Measurements from ENCODE around the gene SLC24A4. TPM values are rescaled to one million over a fixed set of nuclear protein-coding genes. Genes with fewer than 3 reads are reported as not detected.

Gene SLC24A4
- total RNA-seq, 1 donor from 2014 or later, result 1.6 TPM

DNA sequence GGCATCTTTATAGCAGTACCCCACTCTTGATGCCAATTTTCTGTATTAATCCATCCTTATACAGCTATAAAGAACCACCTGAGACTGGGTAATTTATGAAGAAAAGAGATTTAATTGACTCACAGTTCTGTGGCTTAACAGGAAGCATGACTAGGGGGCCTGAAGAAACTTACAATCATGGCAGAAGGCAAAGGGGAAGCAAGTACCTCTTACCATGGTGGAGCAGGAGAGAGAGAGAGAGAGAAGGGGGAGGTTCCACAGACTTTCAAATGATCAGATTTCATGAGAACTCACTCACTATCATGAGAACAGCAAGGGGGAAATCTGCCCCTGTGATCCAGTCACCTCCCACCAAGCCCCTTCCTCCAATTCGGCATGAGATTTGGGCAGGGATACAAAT is 84.4 kb downstream of the SLC24A4 start:
- Histone ChIP-seq H3K9ac (ENCODE audit: low read depth in 1 of 3, low read length in 3 of 3) (no peak overlapping the region), H3K36me3 (ENCODE audit: control insufficient read depth in 3 of 3, insufficient read depth in 3 of 3, low read length in 3 of 3) (no peaks in the 10 kb centered on the region), H3K4me3 (ENCODE audit: low read length in 3 of 3) (no peak overlapping the region), H3K4me1 (ENCODE audit: control insufficient read depth in 3 of 3, insufficient read depth in 3 of 3, low read length in 3 of 3) (peaks cover 0 to 9% (median 6%) of the 10 kb centered on the region in 3 donors), H3K9me3 (ENCODE audit: control insufficient read depth in 3 of 3, low read length in 3 of 3) (no peaks in the 10 kb centered on the region), H3K27ac (ENCODE audit: low read depth, low read length) (no peak overlapping the region), H3K27me3 (ENCODE audit: control insufficient read depth in 3 of 3, insufficient read depth in 3 of 3, low read length in 3 of 3) (peaks cover 0 to 7% (median 0%) of the 10 kb centered on the region in 3 donors)

DNA sequence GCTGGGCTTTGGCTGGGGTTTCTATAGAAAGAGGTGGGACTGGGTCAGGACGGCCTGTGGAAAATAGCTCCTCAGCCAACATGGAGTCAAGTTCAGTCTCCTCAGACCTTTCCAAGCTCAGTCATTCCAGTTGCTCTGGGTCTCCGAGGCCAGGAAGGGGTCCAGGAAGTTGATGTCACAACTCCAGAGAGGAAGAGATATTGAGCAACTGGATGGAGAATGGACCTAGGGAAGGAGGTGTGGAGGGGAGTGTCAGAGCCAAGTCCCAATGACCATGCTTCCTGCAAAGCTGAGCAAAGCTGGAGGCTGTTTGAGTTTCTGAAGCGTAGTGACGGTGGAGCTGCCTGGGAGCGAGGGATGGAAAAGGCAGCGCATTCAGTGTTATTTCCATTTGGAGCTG is 86.1 kb downstream of the SLC24A4 start:
- Histone ChIP-seq H3K4me3 (ENCODE audit: low read length in 3 of 3) (peak overlapping the region in 1 of 3 donors; percentile 13), H3K9me3 (ENCODE audit: control insufficient read depth in 3 of 3, low read length in 3 of 3) (no peaks in the 10 kb centered on the region), H3K27ac (ENCODE audit: low read depth, low read length) (peak overlapping the region; percentile 19), H3K27me3 (ENCODE audit: control insufficient read depth in 3 of 3, insufficient read depth in 3 of 3, low read length in 3 of 3) (peaks cover 0 to 12% (median 0%) of the 10 kb centered on the region in 3 donors), H3K9ac (ENCODE audit: low read depth in 1 of 3, low read length in 3 of 3) (no peak overlapping the region), H3K36me3 (ENCODE audit: control insufficient read depth in 3 of 3, insufficient read depth in 3 of 3, low read length in 3 of 3) (no peaks in the 10 kb centered on the region), H3K4me1 (ENCODE audit: control insufficient read depth in 3 of 3, insufficient read depth in 3 of 3, low read length in 3 of 3) (peaks cover 0 to 9% (median 6%) of the 10 kb centered on the region in 3 donors)

DNA sequence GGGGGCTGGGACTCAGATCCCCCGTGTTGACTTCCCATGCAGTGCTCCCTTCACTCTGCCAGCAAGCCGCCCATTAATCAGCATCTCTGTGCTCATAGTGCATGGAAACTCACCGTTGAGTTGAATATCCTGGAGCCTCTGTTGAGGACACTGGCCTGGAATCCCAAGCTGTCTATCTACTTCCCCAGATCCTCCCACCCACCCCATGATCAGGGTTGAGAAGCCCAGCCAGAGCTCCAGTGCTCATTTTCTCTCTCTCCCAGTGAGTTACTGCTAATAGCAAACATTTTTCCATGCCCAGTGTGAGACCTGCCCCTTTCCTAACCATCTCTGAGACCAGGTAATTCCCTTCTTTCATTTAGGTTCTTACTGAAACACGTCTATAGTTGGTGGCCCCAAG is 88.2 kb downstream of the SLC24A4 start:
- Histone ChIP-seq H3K9ac (ENCODE audit: low read depth in 1 of 3, low read length in 3 of 3) (no peak overlapping the region), H3K4me3 (ENCODE audit: low read length in 3 of 3) (no peak overlapping the region), H3K36me3 (ENCODE audit: control insufficient read depth in 3 of 3, insufficient read depth in 3 of 3, low read length in 3 of 3) (no peaks in the 10 kb centered on the region), H3K9me3 (ENCODE audit: control insufficient read depth in 3 of 3, low read length in 3 of 3) (no peaks in the 10 kb centered on the region), H3K4me1 (ENCODE audit: control insufficient read depth in 3 of 3, insufficient read depth in 3 of 3, low read length in 3 of 3) (peaks cover 3 to 12% (median 8%) of the 10 kb centered on the region in 3 donors), H3K27me3 (ENCODE audit: control insufficient read depth in 3 of 3, insufficient read depth in 3 of 3, low read length in 3 of 3) (peaks cover 0 to 12% (median 5%) of the 10 kb centered on the region in 3 donors), H3K27ac (ENCODE audit: low read depth, low read length) (no peak overlapping the region)

DNA sequence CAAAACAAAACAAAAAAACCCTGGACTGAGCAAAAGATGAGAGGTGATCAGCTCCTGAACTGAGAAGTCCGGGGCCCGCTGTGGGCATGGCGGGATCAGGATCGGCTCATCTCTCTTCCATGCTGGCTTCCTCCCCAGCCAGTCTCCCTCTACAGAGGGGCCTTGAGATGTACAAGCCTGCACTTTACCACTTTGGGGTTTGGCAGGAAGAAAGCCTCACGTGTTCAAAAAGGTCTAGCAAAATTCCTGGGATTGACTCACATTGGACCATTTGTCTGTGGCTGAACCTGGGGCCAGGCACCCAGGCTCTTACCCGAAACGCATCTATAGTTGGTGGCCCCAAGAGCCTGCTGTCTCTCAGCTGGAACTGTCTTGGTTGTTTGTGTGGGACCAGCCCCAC is 89.0 kb downstream of the SLC24A4 start:
- H3K27me3 ChIP-seq (ENCODE audit: control insufficient read depth in 3 of 3, insufficient read depth in 3 of 3, low read length in 3 of 3), result peaks cover 0 to 12% (median 5%) of the 10 kb centered on the region in 3 donors
- no peak overlapping the region for H3K27ac ChIP-seq (ENCODE audit: low read depth, low read length)
- no peaks in the 10 kb centered on the region for H3K36me3 ChIP-seq (ENCODE audit: control insufficient read depth in 3 of 3, insufficient read depth in 3 of 3, low read length in 3 of 3)
- H3K9ac ChIP-seq (ENCODE audit: low read depth in 1 of 3, low read length in 3 of 3), result no peak overlapping the region
- H3K4me3 ChIP-seq (ENCODE audit: low read length in 3 of 3), result no peak overlapping the region
- peaks cover 3 to 12% (median 8%) of the 10 kb centered on the region in 3 donors for H3K4me1 ChIP-seq (ENCODE audit: control insufficient read depth in 3 of 3, insufficient read depth in 3 of 3, low read length in 3 of 3)
- H3K9me3 ChIP-seq (ENCODE audit: control insufficient read depth in 3 of 3, low read length in 3 of 3), result no peaks in the 10 kb centered on the region

DNA sequence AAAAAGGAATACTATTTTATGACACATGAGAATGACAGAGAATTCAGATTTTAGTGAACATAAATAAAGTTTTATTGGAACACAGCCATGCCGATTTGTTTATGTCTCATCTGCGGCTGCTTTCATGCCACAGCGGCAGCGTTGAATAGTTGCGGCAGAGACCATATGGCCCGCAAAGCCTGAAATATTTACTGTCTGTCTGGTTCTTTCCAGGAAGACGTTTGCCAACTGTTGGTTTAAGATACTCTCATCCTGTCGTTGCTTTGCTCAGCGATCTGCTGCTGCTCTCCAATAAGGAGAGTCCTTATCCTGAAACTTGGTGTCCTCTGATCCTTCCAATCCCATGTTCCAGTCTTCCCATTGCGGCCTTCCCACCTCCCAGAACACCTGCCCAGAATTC is 89.9 kb downstream of the SLC24A4 start:
- H3K27ac ChIP-seq (ENCODE audit: low read depth, low read length), result no peak overlapping the region
- no peak overlapping the region for H3K4me3 ChIP-seq (ENCODE audit: low read length in 3 of 3)
- H3K36me3 ChIP-seq (ENCODE audit: control insufficient read depth in 3 of 3, insufficient read depth in 3 of 3, low read length in 3 of 3), result no peaks in the 10 kb centered on the region
- H3K9me3 ChIP-seq (ENCODE audit: control insufficient read depth in 3 of 3, low read length in 3 of 3), result no peaks in the 10 kb centered on the region
- no peak overlapping the region for H3K9ac ChIP-seq (ENCODE audit: low read depth in 1 of 3, low read length in 3 of 3)
- peaks cover 3 to 12% (median 8%) of the 10 kb centered on the region in 3 donors for H3K4me1 ChIP-seq (ENCODE audit: control insufficient read depth in 3 of 3, insufficient read depth in 3 of 3, low read length in 3 of 3)
- peaks cover 0 to 12% (median 5%) of the 10 kb centered on the region in 3 donors for H3K27me3 ChIP-seq (ENCODE audit: control insufficient read depth in 3 of 3, insufficient read depth in 3 of 3, low read length in 3 of 3)

DNA sequence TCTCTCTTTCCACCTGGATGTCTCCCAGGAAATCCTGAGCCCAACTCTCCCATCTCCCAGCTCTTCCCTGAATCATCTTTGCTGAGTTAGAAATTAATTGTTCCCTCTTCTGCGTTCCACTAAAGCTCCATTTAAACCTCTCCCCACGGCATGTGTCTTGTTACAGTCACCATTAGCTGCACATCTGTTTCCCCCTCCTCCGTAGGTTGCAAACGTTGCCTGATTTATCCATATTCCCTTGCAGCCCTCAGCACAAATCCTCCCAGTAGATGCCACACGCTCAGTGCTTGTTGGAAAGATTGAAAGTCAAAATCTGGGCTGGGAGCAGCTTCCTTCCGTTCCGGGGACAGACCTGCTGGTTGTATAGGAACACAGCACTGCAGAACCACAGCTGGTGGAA is 90.4 kb downstream of the SLC24A4 start:
- Histone ChIP-seq H3K27ac (ENCODE audit: low read depth, low read length) (no peak overlapping the region), H3K27me3 (ENCODE audit: control insufficient read depth in 3 of 3, insufficient read depth in 3 of 3, low read length in 3 of 3) (peaks cover 0 to 12% (median 5%) of the 10 kb centered on the region in 3 donors), H3K36me3 (ENCODE audit: control insufficient read depth in 3 of 3, insufficient read depth in 3 of 3, low read length in 3 of 3) (no peaks in the 10 kb centered on the region), H3K4me1 (ENCODE audit: control insufficient read depth in 3 of 3, insufficient read depth in 3 of 3, low read length in 3 of 3) (peaks cover 3 to 12% (median 6%) of the 10 kb centered on the region in 3 donors), H3K9ac (ENCODE audit: low read depth in 1 of 3, low read length in 3 of 3) (no peak overlapping the region), H3K4me3 (ENCODE audit: low read length in 3 of 3) (no peak overlapping the region), H3K9me3 (ENCODE audit: control insufficient read depth in 3 of 3, low read length in 3 of 3) (no peaks in the 10 kb centered on the region)

DNA sequence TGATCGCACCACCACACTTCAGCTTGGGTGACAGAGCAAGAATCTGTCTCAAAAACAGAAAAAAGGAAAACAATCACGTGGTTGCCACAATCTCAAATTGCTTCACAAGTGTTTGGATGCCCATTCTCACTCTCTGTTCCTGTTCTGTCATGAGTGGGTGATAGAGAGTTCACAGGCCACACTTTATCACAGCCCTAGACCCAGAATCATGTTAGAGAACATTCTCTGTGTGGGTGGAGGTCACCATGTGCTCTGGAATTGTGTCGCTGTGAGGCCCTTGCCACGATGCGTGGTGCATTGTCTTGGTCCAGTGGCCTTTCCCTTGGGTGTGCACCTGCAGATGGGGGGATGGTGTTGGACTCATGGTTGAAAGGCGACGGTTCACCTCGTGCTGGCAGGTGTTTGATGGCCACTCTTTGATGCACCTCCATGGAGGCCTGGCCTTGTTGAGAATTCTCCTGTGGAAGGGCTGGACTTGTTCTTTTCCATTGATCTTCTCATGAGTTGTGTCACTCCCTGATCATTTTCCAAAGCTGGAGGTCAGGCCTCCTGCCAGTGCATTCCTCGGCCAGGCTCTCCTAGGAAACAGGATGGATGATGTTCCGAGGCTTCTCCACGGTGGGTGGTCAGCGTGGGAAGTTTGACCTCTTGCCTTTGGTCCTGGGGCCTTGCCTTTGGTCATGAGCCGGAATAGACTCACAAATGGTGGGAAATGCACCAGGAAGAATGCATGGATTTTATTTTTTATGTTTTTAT is 91.9 kb downstream of the SLC24A4 start:
- H3K27me3 ChIP-seq (ENCODE audit: control insufficient read depth in 3 of 3, insufficient read depth in 3 of 3, low read length in 3 of 3), result peaks cover 0 to 12% (median 5%) of the 10 kb centered on the region in 3 donors
- H3K27ac ChIP-seq (ENCODE audit: low read depth, low read length), result no peak overlapping the region
- H3K9ac ChIP-seq (ENCODE audit: low read depth in 1 of 3, low read length in 3 of 3), result no peak overlapping the region
- H3K9me3 ChIP-seq (ENCODE audit: control insufficient read depth in 3 of 3, low read length in 3 of 3), result no peaks in the 10 kb centered on the region
- H3K4me1 ChIP-seq (ENCODE audit: control insufficient read depth in 3 of 3, insufficient read depth in 3 of 3, low read length in 3 of 3), result peaks cover 2 to 3% (median 3%) of the 10 kb centered on the region in 3 donors
- H3K4me3 ChIP-seq (ENCODE audit: low read length in 3 of 3), result no peak overlapping the region
- no peaks in the 10 kb centered on the region for H3K36me3 ChIP-seq (ENCODE audit: control insufficient read depth in 3 of 3, insufficient read depth in 3 of 3, low read length in 3 of 3)

DNA sequence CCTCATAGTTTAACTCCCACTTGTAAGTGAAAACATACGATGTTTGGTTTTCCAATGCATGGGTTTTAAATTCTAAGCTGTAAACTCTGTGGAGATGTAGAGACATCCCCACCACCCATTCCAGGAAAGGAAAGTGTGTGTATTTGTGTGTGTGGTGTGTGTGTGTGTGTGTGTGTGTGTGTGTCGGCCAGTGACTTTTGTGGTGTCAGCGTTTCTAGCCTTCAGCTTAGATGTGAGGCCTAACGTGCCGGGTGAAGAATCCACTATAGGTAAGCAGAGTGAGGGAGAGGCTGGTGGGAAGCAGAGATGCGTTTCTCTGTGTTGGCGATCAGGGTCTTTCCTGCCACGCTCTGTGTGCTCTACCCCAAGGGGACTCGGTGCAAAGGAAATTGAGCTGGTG is 93.0 kb downstream of the SLC24A4 start:
- Histone ChIP-seq H3K4me1 (ENCODE audit: control insufficient read depth in 3 of 3, insufficient read depth in 3 of 3, low read length in 3 of 3) (peaks cover 2 to 3% (median 3%) of the 10 kb centered on the region in 3 donors), H3K27ac (ENCODE audit: low read depth, low read length) (no peak overlapping the region), H3K36me3 (ENCODE audit: control insufficient read depth in 3 of 3, insufficient read depth in 3 of 3, low read length in 3 of 3) (no peaks in the 10 kb centered on the region), H3K27me3 (ENCODE audit: control insufficient read depth in 3 of 3, insufficient read depth in 3 of 3, low read length in 3 of 3) (peaks cover 0 to 12% (median 5%) of the 10 kb centered on the region in 3 donors), H3K9me3 (ENCODE audit: control insufficient read depth in 3 of 3, low read length in 3 of 3) (no peaks in the 10 kb centered on the region), H3K4me3 (ENCODE audit: low read length in 3 of 3) (no peak overlapping the region), H3K9ac (ENCODE audit: low read depth in 1 of 3, low read length in 3 of 3) (no peak overlapping the region)

DNA sequence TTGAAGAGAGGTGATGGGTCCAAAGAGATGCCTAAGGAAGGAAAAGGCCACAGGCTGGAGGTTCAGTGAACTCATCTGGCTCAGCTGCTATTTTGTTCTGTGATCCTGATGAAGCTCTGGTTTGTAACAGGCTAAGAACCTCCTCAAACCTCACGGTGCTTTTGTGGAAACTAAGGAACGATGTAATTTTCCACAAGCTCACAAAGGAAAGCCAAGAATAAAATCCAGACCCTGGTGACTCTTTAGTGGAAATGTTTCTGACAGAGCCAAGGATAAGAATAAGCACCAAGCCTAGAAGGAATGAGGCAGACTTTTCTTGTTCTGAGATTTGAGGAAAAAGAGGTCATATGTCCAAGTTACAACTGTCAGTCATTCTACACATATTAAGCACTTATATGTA is 93.6 kb downstream of the SLC24A4 start:
- H3K36me3 ChIP-seq (ENCODE audit: control insufficient read depth in 3 of 3, insufficient read depth in 3 of 3, low read length in 3 of 3), result no peaks in the 10 kb centered on the region
- no peak overlapping the region for H3K9ac ChIP-seq (ENCODE audit: low read depth in 1 of 3, low read length in 3 of 3)
- H3K27me3 ChIP-seq (ENCODE audit: control insufficient read depth in 3 of 3, insufficient read depth in 3 of 3, low read length in 3 of 3), result peaks cover 0 to 12% (median 5%) of the 10 kb centered on the region in 3 donors
- H3K9me3 ChIP-seq (ENCODE audit: control insufficient read depth in 3 of 3, low read length in 3 of 3), result no peaks in the 10 kb centered on the region
- H3K4me1 ChIP-seq (ENCODE audit: control insufficient read depth in 3 of 3, insufficient read depth in 3 of 3, low read length in 3 of 3), result peaks cover 2 to 3% (median 3%) of the 10 kb centered on the region in 3 donors
- no peak overlapping the region for H3K27ac ChIP-seq (ENCODE audit: low read depth, low read length)
- no peak overlapping the region for H3K4me3 ChIP-seq (ENCODE audit: low read length in 3 of 3)

DNA sequence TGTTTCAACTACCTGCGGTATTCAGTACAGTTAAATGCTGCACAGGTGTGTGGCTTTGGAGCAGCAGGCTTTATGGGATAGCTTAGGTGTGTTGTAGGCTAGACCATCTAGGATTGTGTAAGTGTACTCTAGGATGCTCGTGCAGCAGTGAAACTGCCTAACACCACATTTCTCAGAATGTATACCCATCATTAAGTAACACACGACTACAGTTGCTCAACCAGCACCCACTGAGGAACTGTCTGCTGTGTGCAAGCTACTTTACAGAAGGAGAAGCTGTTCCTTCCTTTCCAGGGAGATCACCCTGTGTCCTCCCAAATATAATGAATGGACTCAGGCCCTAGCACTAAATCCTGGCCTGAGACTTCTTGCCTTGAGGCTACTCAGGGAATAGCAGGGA is 94.8 kb downstream of the SLC24A4 start:
- Histone ChIP-seq H3K27ac (ENCODE audit: low read depth, low read length) (no peak overlapping the region), H3K4me1 (ENCODE audit: control insufficient read depth in 3 of 3, insufficient read depth in 3 of 3, low read length in 3 of 3) (peaks cover 2 to 3% (median 3%) of the 10 kb centered on the region in 3 donors), H3K27me3 (ENCODE audit: control insufficient read depth in 3 of 3, insufficient read depth in 3 of 3, low read length in 3 of 3) (peaks cover 0 to 6% (median 5%) of the 10 kb centered on the region in 3 donors), H3K4me3 (ENCODE audit: low read length in 3 of 3) (no peak overlapping the region), H3K9me3 (ENCODE audit: control insufficient read depth in 3 of 3, low read length in 3 of 3) (no peaks in the 10 kb centered on the region), H3K9ac (ENCODE audit: low read depth in 1 of 3, low read length in 3 of 3) (no peak overlapping the region), H3K36me3 (ENCODE audit: control insufficient read depth in 3 of 3, insufficient read depth in 3 of 3, low read length in 3 of 3) (no peaks in the 10 kb centered on the region)
